ENCODE results near the gene PARD3. TPM values are rescaled to one million over a fixed set of nuclear protein-coding genes. Genes with fewer than 3 reads are reported as not detected.

PARD3 gene
- total RNA-seq, 2 donors from 2014 or later: 41.7 to 48.8 TPM

DNA sequence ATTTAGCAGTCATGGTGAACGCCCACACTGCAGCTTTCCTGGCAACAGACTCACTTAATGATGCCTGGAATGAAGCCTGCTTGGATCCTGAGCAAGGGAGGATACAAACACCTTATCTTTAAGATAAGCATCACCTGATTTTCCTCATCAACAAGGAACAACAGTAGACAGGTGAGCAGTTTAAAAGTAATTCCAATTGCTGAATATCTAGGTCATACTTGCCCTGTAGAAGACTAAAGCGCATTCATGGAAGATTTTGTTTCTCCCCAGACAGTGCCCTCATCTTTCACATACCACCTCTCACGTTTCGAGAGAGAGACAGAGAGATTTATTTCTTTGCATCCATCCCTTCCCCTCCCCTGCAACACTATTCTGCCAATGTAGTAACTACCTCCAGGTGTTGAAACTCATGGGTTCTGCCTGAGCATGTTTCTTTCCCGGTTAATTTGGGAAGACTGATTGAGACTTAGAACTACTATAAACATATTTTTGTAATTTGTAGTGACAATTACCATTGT is 660.7 kb downstream of the PARD3 start:
- H3K27me3 ChIP-seq: no peaks in the 10 kb centered on the region
- no peak for DNase-seq
- intact Hi-C loops (cut with DNase I): no loop called here
- TF ChIP-seq, protein P1, sequence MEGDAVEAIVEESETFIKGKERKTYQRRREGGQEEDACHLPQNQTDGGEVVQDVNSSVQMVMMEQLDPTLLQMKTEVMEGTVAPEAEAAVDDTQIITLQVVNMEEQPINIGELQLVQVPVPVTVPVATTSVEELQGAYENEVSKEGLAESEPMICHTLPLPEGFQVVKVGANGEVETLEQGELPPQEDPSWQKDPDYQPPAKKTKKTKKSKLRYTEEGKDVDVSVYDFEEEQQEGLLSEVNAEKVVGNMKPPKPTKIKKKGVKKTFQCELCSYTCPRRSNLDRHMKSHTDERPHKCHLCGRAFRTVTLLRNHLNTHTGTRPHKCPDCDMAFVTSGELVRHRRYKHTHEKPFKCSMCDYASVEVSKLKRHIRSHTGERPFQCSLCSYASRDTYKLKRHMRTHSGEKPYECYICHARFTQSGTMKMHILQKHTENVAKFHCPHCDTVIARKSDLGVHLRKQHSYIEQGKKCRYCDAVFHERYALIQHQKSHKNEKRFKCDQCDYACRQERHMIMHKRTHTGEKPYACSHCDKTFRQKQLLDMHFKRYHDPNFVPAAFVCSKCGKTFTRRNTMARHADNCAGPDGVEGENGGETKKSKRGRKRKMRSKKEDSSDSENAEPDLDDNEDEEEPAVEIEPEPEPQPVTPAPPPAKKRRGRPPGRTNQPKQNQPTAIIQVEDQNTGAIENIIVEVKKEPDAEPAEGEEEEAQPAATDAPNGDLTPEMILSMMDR (IDR thresholded peaks at IDR 0.05): no peak
- H3K4me3 ChIP-seq: no peak overlapping the region
- no peaks in the 10 kb centered on the region for H3K4me1 ChIP-seq
- H3K9me3 ChIP-seq: no peaks in the 10 kb centered on the region
- H3K27ac ChIP-seq: no peak overlapping the region
- H3K36me3 ChIP-seq: no peaks in the 10 kb centered on the region
- no peak overlapping the region for H3K9ac ChIP-seq (ENCODE audit: low read depth in 2 of 2, low read length in 2 of 2)

- Histone ChIP-seq H3K9ac (ENCODE audit: low read depth in 2 of 2, low read length in 2 of 2) (no peak overlapping the region), H3K4me3 (no peak overlapping the region), H3K4me1 (no peaks in the 10 kb centered on the region), H3K27me3 (no peaks in the 10 kb centered on the region), H3K27ac (no peak overlapping the region), H3K9me3 (no peaks in the 10 kb centered on the region), H3K36me3 (no peaks in the 10 kb centered on the region)
- intact Hi-C loops (cut with DNase I): no loop called here
- no peak for DNase-seq
- TF ChIP-seq, protein P1 (IDR thresholded peaks at IDR 0.05): no peak
Observed at GRCh38 chr10:34153663-34154382, 661.3 kb downstream of the PARD3 start.

DNA sequence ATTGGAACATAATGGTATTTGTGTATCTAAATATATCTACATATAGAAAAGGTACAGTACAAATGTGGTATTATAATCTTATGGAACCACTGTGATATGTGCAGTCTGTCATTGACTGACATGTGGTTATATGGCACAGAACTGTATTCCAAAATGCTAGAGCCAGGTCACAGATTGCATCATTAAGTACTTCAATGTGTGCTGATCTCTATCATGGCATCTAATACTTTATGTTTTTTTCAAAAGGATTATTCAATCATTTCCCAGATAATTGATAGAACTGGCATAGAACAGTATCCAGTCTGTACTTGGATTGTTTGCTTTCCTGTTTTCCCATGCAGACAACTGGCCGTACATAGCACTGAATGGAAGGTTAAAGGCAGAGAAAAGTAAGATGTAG is 662.7 kb downstream of the PARD3 start:
- Histone ChIP-seq H3K27me3 (no peaks in the 10 kb centered on the region), H3K9ac (ENCODE audit: low read depth in 2 of 2, low read length in 2 of 2) (no peak overlapping the region), H3K4me3 (no peak overlapping the region), H3K36me3 (no peaks in the 10 kb centered on the region), H3K4me1 (no peaks in the 10 kb centered on the region), H3K27ac (no peak overlapping the region), H3K9me3 (no peaks in the 10 kb centered on the region)
- no peak for DNase-seq
- intact Hi-C loops (cut with DNase I): no loop called here
- TF ChIP-seq, protein P1 (IDR thresholded peaks at IDR 0.05): no peak

DNA sequence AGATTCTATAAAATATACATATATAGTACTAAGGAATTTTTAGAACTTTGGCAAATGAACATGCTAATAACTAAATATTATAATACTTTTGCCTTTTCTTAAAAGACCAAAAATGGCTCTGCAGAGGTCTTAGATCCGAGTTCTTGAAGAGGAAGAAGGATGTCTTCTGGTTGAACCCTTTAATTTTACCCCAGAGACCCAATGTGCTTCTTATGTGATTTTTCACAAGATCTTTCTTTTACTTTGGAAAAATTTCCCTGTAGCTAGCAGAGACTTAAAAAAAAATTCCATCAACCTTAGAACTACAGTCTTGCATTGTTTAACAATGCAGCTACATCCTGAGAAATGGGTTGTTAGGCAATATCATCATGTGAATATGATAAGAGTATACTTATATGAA is 663.2 kb downstream of the PARD3 start:
- no peaks in the 10 kb centered on the region for H3K36me3 ChIP-seq
- DNase-seq: no peak
- intact Hi-C loops (cut with DNase I): no loop called here

DNA sequence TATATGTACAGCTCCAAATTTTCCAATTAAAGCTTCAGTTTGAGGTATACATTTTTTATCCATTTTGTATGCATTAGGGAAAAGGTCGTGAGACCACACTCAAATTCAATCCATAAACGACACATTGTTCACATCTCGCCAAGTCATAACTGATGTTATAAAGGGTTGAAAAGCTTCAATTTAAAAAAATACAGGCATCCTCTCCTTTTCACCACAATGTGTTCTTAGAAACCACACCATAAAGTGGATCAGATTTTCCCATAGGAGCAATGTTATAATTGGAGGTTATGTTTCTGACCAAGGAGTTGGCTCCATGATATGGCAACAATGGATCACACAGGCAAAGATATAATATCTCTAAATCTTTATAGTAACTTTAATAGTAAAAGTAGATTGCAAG is 663.6 kb downstream of the PARD3 start:
- H3K9ac ChIP-seq (ENCODE audit: low read depth in 2 of 2, low read length in 2 of 2): no peak overlapping the region
- H3K4me3 ChIP-seq: no peak overlapping the region
- no peaks in the 10 kb centered on the region for H3K36me3 ChIP-seq
- H3K9me3 ChIP-seq: no peaks in the 10 kb centered on the region
- no peak for DNase-seq
- H3K27me3 ChIP-seq: no peaks in the 10 kb centered on the region
- H3K27ac ChIP-seq: no peak overlapping the region
- H3K4me1 ChIP-seq: no peaks in the 10 kb centered on the region
- intact Hi-C loops (cut with DNase I): no loop called here
- TF ChIP-seq, protein P1 (IDR thresholded peaks at IDR 0.05): no peak

More for the DNA sequence above, 663.2 kb downstream of the PARD3 start:
- Histone ChIP-seq H3K27ac (no peak overlapping the region), H3K4me3 (no peak overlapping the region), H3K4me1 (no peaks in the 10 kb centered on the region), H3K9me3 (no peaks in the 10 kb centered on the region), H3K9ac (ENCODE audit: low read depth in 2 of 2, low read length in 2 of 2) (no peak overlapping the region), H3K27me3 (no peaks in the 10 kb centered on the region)
- TF ChIP-seq, protein P1 (IDR thresholded peaks at IDR 0.05): no peak

Measured in colonic mucosa (tissue), 4 donors.